HG02610 (cell line): Measurements from ENCODE around the gene RPS16.

Experiments used
- ATAC-seq: cut with Tn5 transposase; IDR thresholded peaks from one replicate; pipeline ENCODE4 v1.9.1; 2021; ENCODE audit warnings: mild to moderate bottlenecking, moderate library complexity; ENCODE audit not compliant: unreplicated experiment

The RPS16 gene

DNA sequence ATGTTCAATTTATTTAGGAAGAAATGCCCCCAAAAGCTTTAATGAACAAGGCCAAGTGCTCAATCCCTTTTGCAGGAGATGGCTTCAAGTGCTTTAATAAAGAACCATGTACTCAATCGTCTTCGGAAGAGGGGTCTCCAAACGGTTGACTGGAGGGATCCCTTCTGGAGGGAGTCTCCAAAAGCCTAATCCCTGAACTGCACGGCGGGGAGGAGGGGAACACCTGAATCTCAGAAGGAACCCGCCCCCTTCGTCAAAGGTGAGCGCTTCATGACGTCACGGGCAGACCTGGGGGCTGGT lies 45.3 kb downstream of the RPS16 start:
- ATAC-seq = no peak

GRCh38 chr19:39389631-39390414 lies 45.9 kb downstream of the RPS16 start:
- no peak for ATAC-seq

GRCh38 chr19:39388657-39389056 lies 47.1 kb downstream of the RPS16 start:
- ATAC-seq = no peak

DNA sequence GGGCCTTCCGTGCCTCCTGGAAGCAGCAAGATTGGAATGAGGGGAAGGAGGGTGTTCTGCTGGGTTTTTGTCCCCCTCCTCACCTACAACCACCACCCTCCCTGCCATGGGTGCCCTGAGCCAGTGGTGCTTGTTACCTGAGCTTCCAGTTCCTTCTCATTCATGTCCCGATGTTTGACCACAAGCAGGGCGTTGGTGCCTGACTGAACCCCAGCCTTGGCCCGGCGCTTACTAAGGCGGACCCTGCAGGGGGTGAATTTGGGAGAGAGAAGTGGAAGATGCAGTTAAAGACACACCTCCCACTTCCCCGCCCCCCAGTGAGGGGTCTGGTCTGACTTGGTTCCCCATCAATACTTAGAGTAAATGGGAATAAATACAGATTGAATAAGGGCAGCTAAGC lies 49.2 kb downstream of the RPS16 start:
- ATAC-seq = no peak

DNA sequence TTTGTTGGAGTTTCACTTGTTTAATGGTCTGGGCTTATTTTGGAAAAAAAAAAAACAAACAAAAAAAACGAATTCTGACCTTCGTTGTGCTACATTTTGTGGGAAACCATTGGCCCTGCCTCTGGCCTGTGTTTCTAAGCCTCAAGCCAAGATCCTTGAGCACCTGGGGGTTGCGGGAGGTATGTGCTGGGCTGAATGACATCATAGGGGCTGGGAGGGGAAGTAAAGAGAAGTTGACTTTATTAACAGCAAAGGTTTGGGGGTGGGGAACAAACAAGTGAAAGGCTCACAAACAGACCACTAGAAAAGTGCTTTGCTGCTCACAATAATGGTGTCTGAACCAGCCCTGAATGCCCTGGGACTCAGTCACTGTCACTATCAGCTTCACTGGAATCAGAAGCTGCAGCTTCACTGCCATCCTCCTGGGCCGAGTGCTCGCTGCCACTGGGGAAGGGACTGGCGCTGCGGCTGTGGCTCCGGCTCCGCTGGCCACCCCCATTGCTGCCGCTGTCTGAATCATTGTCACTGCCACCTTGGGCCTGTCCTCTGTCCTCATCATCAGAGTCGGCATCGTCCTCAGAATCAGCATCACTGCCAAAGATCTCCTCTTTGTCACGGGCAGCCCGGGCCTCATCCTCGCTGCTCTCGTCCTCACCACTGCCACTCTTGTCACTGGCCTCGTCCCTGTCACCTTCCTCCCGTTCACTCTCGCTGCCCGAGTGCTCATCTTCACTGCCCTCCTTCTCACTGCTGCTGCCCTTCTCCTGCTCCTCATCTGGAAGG lies 49.9 kb downstream of the RPS16 start:
- no peak for ATAC-seq

DNA sequence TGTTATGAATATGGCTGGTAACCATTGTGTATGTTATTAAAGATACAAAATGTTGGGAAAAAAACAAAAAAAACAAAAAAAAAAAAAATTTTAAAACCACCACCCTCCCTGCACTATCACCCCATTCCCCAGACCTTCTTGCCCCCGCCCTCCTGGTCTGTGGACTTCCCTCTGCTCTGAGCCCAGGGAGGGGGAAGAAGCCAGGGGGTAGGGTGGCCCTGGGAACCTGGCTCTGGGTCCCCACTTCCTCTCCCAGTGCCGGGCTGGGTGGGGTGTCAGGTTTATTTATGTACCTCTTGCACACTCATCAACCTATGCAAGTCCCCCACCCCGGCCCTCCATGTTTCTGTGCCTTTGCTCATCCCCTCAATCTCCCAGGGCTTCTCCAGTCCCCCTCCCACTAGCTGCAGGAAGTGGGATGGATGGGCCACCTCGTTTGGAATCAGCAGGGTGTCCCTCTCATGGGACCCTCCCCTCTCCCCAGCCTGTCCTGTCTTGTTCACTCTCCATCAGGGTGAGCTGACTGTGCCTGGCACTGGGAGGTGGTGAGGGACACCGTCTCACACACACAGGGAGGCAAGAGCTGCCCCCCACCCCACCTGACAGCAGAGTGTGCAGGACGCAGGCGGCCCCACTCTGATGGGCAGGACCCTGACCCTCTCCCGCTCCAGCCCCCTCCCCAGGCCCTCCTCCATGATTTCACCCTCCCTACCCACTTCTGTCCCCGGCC lies 50.7 kb downstream of the RPS16 start:
- no peak for ATAC-seq
